AG08396 (cell line): Measurements from ENCODE around the gene ITLN2.
"Not testable (repeated sequence)": the region's sequence is repeated elsewhere in the genome, so short reads cannot be mapped to it uniquely, and the experiment has no call there.

Source experiments
- DNase-seq: peaks from one replicate; pipeline ENCODE4 v3.0.0; 2012; ENCODE audit warnings: low spot score, mixed read lengths

The ITLN2 gene

DNA sequence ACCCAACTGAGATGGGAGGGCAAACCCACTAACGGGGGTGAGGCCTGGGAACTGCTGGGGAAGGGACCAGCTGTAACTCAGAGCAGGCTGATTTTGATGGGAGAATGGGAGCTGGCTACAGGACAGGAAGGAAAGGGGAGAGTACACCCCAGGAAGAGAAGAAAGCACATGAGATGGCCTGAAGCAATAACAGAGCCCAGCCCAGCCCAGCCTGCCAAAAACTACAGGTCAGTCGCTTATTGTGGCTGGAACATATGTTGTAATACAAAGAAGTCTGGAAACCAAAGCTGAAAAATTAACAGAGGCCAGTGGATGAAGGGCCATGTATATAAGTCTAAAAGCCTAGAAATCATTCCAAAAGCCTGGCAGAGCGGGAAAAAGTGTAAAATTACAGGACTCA, 1.6 kb downstream of the ITLN2 start:
- DNase-seq: no peak

GRCh38 chr1:160952129-160952510, 2.5 kb downstream of the ITLN2 start:
- DNase-seq: no peak

DNA sequence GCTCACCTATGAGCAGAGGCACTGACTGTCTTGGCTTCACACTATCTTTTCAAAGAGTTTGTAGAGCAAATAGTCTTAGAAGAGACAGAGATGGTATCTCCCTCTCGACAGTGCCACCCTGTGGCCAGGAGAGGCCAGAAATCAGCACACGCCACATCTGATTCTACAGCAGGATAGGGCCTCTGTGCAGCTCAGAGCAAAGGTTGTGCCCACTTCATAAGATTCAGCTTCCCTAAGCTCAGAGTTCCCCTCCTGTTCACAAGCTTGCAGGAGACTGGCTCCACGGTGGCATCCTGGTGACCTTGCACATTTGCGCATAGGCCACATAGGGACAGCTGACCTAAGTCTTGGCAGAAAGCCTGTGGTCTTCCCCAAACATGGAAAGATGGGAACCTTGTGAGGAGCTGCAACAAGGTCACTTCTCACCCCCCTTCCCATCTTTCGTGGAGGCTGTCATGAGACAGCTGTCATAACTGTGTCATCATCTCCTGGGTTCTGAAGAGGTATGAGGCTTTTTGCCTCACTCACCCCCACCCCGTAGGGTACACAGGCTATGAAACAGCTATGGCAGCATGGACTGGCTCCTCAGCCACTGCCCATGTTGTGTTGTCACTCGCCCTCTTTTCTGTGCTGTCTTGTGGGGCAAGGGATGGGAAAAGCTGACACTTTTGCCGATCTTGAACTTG, 3.0 kb downstream of the ITLN2 start:
- peak; percentile 70 for DNase-seq

GRCh38 chr1:160950657-160951056, 4.0 kb downstream of the ITLN2 start:
- no peak for DNase-seq

DNA sequence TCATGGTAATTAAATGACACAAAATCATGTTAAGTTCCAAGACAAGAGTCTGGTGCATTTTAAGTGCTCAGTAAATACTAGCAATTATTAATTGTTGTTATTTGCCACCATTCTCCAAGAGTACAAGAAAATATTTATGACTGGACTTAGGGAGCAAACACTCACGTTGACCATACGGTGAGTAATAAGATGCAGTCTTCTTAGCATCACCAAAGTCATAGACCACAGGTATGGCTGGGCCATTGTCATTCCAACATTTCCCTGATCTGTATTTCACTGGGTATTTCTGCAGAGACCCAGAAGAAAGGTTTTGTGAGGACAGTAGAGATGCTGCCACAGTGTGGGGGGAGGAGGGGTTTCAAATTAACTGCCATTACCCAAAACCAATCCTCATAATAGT, 4.7 kb downstream of the ITLN2 start:
- DNase-seq: no peak

GRCh38 chr1:160949216-160949880, 5.3 kb downstream of the ITLN2 start:
- not testable (repeated sequence) for DNase-seq

DNA sequence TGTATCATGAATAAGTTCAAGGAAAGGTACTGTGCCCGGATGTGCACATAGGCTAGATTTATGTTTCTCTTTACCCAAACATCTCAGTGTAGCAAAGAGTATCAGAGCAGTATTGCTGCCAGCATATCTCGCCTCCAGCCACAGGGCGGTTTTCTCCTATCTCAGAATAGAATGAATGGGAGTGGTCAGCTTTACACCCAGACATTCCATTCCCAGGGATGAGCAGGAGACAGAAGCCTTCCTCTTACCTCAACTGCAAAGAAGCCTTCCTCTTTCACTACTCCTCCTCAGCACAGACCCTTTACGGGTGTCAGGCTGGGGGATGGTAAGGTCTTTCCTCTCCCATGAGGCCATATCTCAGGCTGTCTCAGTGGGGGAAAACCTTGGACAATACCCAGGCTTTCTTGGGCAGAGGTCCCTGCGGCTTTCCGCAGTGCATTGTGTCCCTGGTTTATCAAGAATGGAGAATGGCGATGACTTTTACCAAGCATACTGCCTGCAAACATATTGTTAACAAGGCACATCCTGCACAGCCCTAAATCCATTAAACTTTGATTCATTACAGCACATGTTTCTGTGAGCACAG, 7.3 kb downstream of the ITLN2 start:
- DNase-seq: not testable (repeated sequence)

DNA sequence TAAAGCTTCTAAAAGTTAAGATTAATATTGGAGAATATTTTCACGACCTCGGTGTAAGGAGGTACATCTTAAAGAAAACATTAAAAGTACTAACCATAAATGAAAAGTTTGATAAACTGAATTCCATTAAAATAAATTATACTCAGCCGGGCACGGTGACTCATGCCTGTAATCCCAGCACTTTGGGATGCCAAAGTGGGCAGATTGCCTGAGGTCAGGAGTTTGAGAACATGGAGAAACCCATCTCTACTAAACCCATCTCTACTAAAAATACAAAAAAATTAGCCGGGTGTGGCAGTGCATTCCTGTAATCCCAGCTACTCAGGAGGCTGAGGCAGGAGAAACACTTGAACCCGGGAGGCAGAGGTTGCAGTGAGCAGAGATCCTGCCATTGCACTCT, 8.7 kb downstream of the ITLN2 start:
- not testable (repeated sequence) for DNase-seq

DNA sequence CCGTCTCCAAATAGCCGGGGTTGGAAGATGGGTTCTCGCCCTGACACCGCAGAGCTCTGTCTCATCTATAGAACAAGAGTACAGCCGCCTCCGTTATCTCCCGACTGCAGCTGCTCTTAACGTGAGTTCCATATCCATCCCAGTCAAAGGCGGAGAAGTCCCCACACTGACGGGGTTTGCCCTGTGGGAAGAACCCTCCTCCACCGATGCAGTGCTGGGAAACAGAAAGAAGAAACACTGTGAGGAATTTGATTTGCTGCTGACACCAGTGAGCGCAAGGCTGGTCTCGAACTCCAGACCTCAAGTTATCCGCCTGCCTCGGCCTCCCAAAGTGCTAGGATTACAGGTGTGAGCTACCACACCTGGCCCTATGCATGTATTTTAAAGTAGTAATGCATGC, 9.5 kb downstream of the ITLN2 start:
- DNase-seq: no peak

DNA sequence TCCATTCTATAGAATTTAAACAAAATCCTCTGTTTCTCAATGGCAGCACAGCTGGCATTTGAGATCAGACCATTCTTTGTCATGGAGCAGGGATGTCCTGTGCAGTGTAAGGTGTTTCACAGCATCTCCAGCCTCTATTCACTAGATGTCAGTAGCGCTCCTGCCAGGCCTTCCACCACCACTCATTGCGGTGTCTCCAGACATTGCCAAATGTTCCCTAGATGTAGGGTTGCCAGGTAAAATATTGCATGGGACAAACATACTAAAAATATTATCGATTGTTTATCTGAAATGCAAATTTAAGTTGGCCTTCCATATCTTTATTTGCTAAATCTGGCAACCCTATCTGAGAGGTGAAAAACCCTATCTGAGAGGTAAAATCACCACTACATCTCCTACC, 11.7 kb downstream of the ITLN2 start:
- DNase-seq: no peak

DNA sequence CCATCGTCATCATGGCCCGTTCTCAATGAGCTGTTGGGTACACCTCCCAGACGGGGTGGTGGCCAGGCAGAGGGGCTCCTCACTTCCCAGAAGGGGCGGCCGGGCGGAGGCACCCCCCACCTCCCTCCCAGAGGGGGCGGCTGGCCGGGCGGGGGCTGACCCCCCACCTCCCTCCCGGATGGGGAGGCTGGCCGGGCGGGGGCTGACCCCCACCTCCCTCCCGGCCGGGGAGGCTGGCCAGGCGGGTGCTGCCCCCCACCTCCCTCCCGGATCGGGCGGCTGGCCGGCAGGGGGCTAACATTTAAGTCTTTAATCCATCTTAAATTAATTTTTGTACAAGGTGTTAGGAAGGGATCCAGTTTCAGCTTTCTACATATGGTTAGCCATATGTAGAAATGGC, 17.9 kb downstream of the ITLN2 start:
- not testable (repeated sequence) for DNase-seq

DNA sequence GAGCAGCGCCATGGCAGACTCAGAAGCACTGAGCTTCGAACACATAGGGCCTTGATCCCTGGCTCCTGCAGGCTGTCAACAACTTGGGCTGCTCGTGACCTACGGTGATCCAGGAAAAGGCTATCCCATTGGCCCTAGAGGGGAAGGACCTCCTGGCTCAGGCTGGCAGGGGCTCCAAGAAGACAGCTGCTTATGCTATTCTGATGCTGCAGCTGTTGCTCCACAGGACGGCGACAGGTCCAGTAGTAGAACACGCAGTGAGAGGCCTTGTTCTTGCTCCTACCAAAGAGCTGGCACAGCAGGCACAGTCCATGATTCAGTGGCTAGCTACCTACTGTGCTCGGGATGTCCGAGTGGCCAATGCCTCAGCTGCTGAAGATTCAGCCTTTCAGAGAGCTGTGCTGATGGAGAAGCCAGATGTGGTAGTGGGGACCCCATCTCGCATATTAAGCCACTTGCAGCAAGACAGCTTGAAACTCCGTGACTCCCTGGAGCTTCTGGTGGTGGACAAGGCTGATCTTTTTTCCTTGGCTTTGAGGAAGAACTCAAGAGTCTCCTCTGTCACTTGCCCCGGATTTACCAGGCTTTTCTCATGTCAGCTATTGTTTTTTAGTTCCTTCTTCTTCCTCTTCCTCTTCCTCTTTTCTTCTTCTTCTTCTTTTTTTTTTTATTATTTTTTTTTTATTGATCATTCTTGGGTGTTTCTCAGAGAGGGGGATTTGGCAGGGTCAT, 18.9 kb downstream of the ITLN2 start:
- no peak for DNase-seq

GRCh38 chr1:160933305-160933704, 21.3 kb downstream of the ITLN2 start:
- not testable (repeated sequence) for DNase-seq

DNA sequence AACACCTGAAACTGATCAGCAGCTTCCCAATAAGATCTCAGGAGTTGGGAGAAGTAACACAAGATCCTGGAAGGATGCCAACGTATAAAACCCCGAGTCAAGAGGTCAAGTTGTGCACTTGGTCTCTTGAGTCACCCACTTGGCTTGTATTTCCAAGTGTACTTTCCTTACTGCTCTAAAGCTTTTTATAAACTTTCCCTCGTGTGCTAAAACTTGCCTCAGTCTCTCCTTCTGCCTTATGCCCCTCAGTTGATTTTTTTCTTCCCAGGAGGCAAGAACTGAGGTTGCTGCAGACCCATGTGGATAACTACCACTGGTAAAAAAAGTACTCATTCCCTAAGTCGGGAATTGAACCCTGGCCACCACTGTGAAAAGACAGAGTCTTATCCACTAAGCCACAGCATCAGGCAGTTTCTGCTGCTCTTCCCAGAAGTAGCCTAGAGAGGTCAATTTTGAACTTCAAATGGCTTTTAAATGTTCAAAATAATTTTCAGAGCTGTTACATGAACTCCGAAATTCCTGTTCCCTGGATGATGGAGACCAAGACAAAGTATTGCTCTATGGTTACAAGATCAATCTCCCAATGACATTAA, 28.9 kb downstream of the ITLN2 start:
- no peak for DNase-seq

DNA sequence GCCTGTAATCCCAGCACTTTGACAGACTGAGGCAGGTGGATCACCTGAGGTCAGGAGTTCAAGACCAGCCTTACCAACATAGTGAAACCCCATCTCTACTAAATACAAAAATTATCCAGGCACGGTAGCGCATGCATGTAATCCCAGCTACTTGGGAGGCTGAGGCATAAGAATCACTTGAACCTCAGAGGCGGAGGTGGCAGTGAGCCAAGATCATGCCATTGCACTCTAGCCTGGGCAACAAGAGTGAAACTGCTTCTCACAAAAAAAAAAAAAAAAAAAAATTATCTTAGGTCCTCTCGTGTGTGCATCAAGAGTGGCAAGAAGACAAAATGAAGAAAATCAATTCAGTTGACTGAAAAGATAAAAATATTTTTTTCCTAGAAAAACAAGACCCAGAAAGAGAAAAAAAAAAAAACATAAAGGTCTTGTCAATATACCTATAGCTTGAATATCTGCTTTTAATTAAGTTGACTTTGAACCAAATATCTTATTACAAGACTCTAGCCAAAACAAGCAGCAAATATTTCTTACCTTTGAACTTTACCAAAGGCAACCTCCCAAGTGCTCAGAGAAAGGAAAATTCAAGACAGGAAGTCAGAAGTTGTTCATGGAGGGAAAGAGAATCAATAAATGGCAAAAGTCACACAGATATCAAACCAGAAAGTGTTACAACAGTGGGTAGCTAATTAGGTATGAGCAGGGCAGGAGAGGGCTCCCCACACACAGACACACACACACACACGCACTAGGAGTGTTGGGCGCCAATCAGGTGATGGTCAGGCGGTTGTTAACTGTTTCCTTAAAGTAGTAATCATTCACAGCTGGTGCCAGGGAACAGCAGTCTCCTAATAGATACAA, 29.6 kb downstream of the ITLN2 start:
- DNase-seq: no peak

DNA sequence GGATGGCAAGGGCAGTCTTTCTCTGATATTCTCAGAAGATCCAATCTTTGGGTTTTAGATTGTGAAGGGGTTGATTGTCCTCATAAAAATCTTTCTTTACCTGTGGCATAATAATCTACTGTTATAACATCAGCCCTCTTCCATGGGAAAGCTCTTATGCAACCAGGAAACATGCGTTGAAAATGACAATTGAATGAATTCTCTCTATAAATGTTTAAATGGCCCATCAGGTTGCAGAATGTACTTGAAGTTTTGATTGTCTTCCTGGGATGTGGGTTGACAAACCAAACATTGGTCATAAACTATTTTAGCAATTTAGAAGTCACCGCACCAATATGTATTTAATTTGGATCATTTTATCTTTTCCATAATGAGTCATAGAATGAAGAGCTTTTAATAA, 37.9 kb downstream of the ITLN2 start:
- DNase-seq: no peak

DNA sequence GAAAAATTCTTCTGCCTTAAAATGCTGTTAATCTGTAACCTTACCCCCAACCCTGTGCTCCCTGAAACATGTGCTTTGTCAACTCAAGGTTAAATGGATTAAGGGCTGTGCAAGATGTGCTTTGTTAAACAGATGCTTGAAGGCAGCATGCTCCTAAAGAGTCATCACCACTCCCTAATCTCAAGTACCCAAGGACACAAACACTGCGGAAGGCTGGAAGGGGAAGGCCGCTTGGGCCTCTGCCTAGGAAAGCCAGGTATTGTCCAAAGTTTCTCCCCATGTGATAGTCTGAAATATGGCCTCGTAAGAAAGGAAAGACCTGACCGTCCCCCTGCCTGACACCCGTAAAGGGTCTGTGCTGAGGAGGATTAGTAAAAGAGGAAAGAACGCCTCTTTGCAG, 41.4 kb downstream of the ITLN2 start:
- DNase-seq: not testable (repeated sequence)

- no peak for DNase-seq
Measured at GRCh38 chr1:160911925-160912324, 42.7 kb downstream of the ITLN2 start.

- DNase-seq: no peak
Measured at GRCh38 chr1:160911441-160911840, 43.2 kb downstream of the ITLN2 start.

GRCh38 chr1:160910170-160910750, 44.3 kb downstream of the ITLN2 start:
- no peak for DNase-seq

DNA sequence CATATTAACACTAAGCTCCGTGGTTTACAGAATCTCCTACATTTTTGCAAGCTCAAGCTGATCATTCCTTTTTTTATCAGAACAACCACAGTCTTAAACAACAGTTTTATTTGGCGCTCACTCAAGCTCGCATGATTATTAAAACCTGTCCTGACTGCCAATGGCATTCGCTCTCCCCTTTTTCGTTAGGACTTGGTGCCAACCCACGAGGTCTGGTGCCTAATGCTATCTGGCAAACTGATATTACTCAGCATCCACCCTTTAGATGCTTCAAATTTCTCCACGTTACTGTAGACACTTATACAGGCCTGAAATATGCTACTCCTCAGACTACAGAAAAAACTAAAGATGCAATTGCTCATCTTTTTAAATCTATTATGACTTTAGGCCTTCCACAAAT, 46.6 kb downstream of the ITLN2 start:
- no peak for DNase-seq
